Coronary artery (tissue), 2 donors: Measurements from ENCODE around the gene SETBP1.

Source experiments
- DNase-seq: peaks from one replicate; pipeline ENCODE4 v3.0.0-alpha.2; 2017; ENCODE audit warnings: low spot score
- H3K27ac ChIP-seq, 2 donors: fragments of 200-600 bp; sonication (generic); one replicate each; pipeline ENCODE4 v1.5.1; 2016 to 2019
- H3K4me3 ChIP-seq: fragments of 200-600 bp; sonication (generic); 2 replicates; pipeline ENCODE4 v1.5.1; 2016; ENCODE audit warnings: mild to moderate bottlenecking, moderate library complexity
- CTCF ChIP-seq: fragments of 200-600 bp; sonication (generic); IDR thresholded peaks from one replicate; pipeline ENCODE4 v1.5.1; 2019; ENCODE audit warnings: antibody characterized with exemption

SETBP1 gene

GRCh38 chr18:44981121-44981520 lies 300.4 kb downstream of the SETBP1 start:
- DNase-seq = no peak
- no peak for TF ChIP-seq CTCF
- no peak overlapping the region for H3K27ac ChIP-seq

GRCh38 chr18:44986933-44987332 lies 306.2 kb downstream of the SETBP1 start:
- DNase-seq = no peak
- no peak for TF ChIP-seq CTCF
- H3K4me3 ChIP-seq = no peak overlapping the region
- H3K27ac ChIP-seq = no peak overlapping the region

More at GRCh38 chr18:44981121-44981520, 300.4 kb downstream of the SETBP1 start:
- H3K4me3 ChIP-seq = no peak overlapping the region

- no peak for DNase-seq
- H3K4me3 ChIP-seq = no peak overlapping the region
- H3K27ac ChIP-seq = no peak overlapping the region
- no peak for TF ChIP-seq CTCF
These were observed 306.7 kb downstream of the SETBP1 start for GRCh38 chr18:44987371-44987770.

GRCh38 chr18:44988821-44989587 lies 308.3 kb downstream of the SETBP1 start:
- no peak for DNase-seq
- no peak overlapping the region for H3K4me3 ChIP-seq
- H3K27ac ChIP-seq = no peak overlapping the region
- no peak for TF ChIP-seq CTCF

- TF ChIP-seq CTCF = no peak
- Histone ChIP-seq H3K4me3 (no peak overlapping the region), H3K27ac (no peak overlapping the region)
- no peak for DNase-seq
These were observed 315.6 kb downstream of the SETBP1 start for GRCh38 chr18:44996261-44996660.

GRCh38 chr18:44997174-44997573 lies 316.5 kb downstream of the SETBP1 start:
- Histone ChIP-seq H3K4me3 (no peak overlapping the region), H3K27ac (no peak overlapping the region)
- no peak for TF ChIP-seq CTCF
- DNase-seq = no peak

GRCh38 chr18:44998360-44998759 lies 317.7 kb downstream of the SETBP1 start:
- DNase-seq = no peak
- TF ChIP-seq CTCF = no peak
- Histone ChIP-seq H3K4me3 (no peak overlapping the region), H3K27ac (no peak overlapping the region)
